Subcutaneous adipose tissue (tissue), 4 donors: ENCODE data around the gene CHAMP1. TPM values are rescaled to one million over a fixed set of nuclear protein-coding genes. Genes with fewer than 3 reads are reported as not detected.

ENCODE experiments used
- CTCF ChIP-seq: fragments of 450-650 bp; IDR thresholded peaks from one replicate; pipeline ENCODE4 v1.5.1; 2016; ENCODE audit warnings: low read depth, mild to moderate bottlenecking, control low read depth, antibody characterized with exemption, moderate library complexity
- total RNA-seq, 4 donors: library from RNA; depleted of rRNA; stranded (reverse); fragments of >200 nt; gene quantifications; one replicate each; pipeline ENCODE4 v1.1.0, GENCODE V29; 2016

CHAMP1 gene
- total RNA-seq, 4 donors from 2014 or later, result 13.8 to 19.4 (median 17.6) TPM

GRCh38 chr13:114324334-114324733 is 10.0 kb downstream of the CHAMP1 start:
- TF ChIP-seq CTCF, result no peak

- TF ChIP-seq CTCF, result no peak
Measured at GRCh38 chr13:114325729-114326128, 11.4 kb downstream of the CHAMP1 start.

DNA sequence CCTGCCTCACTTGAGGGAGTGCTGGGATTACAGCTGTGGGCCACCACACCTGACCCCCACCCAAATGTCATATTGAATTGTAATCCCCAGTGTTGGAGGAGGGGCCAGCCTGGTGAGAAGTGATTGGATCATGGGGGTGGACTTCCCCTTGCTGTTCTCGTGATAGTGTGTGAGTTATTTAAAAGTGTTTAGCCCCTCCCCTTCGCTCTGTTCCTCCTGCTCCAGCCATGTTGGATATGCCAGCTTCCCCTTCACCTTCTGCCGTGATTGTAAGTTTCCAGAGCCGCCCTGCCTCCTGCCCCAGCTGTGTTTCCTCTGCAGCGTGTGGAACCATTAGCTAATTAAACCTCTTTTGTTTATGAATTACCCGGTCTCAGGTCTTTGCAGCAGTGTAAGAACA is 13.7 kb downstream of the CHAMP1 start:
- no peak for TF ChIP-seq CTCF

DNA sequence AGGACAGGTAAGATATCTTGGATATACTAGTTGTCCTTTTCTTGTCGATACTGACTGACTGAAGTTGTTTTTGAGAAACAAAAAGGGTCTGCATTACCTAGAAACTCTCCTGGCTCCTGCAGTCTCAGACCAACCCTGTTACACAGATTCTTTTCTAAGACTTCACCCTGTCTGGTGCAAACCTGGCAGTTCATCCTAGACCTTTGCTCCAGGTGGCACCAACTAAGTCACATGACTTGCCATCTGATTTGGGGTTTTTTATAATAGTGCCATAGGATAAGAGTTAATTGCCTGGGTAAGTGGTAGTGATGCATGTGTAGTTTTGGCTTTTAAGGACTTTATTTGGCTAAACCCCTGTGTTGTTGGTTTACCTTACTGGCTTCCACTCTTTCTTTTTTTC is 14.3 kb downstream of the CHAMP1 start:
- TF ChIP-seq CTCF, result no peak

DNA sequence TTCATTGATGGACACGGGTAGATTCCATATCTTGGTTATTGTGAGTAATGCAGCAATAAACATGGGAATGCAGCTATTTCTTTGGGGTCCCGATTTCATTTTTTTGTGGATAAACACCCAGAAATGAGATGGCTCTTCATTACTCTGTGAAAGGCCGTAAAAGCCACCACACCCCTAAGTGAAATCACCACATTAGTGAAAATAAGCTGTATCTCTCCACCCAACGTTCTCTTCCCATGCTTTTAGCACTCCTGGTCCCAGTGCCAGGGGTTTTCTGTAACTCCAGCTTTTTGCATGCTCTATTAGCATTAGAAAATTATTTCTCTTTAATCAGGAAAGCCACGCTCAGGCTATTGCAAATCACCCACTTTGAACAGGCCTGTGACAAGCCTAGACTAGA is 15.8 kb downstream of the CHAMP1 start:
- no peak for TF ChIP-seq CTCF

- no peak for TF ChIP-seq CTCF
Measured at GRCh38 chr13:114334305-114335053, 20.2 kb downstream of the CHAMP1 start.

DNA sequence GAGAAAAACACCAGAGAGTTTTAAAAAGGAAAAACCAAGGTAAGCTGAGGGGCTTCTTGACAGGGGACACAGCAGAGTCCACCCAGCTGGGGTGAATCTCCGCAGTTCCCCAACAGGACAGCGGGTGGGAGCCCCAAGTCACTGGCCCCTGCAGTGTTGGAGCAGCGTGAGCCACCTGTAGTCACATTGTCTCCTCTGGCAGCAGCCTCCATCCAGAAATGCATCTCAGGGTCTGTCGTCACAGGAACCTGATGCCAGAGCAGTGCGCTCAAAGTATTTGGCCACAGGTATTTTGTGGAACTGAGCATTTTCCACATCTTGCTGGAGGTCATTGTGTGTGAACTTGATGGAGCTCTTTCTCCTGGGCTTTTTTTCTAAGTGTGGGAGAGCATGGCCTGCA is 24.7 kb downstream of the CHAMP1 start:
- TF ChIP-seq CTCF, result no peak
